DMS79 treated with DMSO at 0.1 percent for 48 hours (cell line): ENCODE data around the gene PKP4.

ENCODE experiments used
- DNase-seq: peaks from one replicate; lab custom pipeline; 2025; lab: John Stamatoyannopoulos, UW

PKP4 gene

DNA sequence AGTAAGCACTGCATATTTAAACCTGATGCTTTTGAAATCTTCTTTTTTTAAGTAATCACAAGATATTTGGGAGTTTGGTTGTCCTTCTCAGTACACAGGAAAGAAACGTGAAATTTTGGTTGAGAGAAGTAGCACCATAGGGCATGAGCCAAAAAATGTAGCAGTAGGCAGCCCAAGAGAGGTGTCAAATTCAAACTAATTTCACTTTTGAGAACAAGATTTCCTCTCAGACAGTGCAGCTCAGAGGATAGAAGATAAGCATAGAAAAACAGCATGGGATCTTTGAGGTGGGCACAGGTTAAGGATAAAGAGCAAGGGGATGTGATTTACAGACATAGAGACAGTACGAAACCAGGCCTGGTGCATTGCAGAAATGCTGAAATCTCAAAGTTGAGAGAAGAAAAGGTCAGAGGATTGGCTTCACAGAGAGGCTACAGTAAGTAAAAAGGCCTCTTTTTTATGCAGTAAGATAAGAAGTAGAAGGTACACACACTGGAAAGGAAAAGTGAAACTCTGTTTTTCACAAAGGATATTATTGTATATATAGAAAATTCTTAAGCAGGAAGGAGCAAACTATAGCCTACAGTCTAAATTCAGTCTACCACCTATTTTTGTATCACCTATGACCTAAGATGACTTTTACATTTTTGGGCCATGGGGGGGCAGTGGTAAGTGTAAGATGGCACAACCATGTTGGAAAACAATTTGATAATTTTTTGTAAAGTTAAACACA is 89.8 kb downstream of the PKP4 start:
- no peak for DNase-seq

DNA sequence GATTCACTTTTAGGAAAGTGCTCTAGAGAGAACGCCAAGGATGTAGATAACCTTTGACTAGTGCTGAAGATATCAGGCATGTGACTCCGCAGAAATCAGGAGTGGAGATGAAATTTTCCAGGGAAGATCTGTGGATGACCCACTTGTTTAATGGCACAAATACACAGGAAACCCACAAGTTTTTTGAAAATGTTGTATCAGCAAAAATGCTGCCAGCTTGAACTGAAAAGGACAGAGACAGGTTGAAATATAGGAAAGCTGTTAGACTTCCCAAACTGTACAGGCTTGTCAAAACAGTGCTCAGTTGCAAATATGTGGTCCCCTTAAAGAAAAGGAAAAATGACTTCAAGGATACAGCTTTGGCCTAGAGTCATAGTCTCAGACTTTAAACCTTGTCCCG is 96.5 kb downstream of the PKP4 start:
- no peak for DNase-seq

DNA sequence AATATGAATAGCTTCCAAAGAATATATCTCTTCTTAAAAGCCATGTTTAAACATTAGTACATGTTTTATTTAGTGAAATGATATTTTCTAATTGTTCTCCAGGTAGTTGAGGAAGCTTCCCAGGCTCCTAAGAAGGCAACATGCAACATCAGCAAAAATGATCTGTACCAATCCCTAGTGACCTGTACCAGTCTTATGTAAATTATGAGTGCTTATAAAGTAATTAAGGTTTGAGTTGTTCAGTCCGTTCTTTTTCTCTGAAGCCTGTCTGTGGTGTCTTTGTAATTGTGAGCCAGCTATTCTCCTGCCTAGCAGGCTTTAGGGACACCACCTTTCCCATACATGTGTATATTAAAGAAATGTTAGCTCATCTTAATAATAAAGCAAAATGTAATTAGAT is 98.2 kb downstream of the PKP4 start:
- DNase-seq: no peak

DNA sequence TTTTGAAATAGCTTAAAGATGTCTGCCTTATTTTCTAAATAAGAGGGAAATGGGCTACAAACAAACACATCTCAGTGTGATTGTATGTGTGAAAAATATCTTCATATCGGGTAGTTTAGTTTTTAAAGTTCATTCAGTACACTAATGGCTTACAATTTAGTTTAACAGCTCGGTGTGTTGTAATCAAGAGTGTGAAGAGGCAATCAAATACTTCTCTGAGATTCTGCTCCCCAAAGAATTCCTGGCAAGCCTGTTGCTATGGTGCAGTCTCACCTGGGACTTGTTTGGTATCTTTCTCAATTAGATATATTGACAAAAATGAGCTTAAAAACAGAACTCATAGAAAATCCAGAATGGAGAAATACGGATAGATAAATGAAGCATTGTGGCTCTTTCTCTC is 99.4 kb downstream of the PKP4 start:
- no peak for DNase-seq

DNA sequence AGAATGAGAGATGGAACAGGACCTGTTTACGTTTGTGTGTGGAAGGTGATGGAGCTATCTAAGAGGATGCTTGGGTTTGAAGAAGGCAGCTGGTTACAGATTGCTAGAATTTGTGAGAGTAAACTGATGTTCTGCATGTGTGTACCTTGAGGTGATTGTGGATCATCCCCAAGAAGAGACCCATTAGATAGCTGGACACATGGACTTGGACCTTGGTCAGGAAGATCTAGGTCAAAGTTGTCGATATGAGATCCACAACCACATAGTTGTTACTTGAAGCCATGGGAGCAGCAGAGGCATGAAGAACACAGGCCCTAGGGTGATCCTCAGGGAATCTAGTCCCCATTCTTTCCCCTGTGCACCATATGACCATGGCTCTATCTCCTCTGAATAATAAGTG is 101.0 kb downstream of the PKP4 start:
- no peak for DNase-seq

DNA sequence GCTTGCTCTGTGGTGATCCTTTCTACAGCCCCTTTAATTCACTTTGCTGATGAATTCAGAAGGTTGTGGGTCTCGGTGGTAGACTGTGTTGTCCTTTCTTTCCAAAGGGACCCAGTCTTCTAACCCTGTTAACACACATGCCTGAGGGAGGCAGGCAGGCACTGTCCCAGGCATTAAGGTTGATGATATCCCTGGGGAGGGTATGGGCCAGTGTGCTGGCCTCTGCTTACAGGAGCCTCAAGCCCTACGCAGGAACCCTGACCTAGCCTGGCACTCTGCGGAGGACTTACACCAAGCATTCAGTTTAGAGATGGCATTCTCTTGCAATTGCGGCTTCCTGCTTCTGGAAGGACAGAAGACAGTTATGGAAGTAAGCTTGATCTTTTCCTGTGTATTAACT is 102.5 kb downstream of the PKP4 start:
- DNase-seq: no peak

DNA sequence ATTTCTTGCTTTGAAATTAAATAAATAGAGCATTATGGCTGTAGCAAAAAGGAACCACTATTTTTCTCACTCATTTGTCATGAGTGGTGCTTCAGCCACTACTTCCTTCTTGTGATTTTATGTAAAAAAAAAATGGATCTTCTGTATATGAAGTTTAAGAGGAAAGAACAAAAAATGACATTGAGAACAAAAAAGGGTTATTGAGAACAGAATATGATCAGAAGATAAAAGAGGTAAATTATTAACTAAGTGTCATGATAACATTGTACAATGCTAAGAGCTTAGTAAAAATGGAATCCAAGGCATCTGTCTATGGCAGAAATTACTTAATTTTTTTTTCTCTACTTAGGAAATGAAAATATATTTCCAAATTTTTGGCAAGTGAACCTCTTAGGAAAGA is 103.5 kb downstream of the PKP4 start:
- no peak for DNase-seq

DNA sequence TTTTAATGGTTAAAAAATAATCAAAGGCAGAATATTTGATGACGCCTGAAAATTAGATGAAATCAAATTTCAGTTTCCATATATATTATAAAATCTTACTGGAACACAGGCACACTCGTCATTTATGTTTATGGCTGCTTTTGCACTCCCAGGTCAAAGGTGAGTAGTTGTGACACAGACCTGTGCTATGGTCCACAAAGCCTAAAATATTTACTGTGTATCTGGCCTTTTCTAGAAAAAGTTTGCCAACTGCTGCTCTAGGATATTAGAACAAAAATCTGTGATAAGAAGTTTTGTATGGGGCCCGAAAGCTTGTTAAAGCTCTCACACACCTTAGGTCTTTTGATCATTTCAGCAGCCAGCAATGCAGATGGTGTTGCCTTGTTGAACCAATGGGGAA is 104.3 kb downstream of the PKP4 start:
- no peak for DNase-seq

DNA sequence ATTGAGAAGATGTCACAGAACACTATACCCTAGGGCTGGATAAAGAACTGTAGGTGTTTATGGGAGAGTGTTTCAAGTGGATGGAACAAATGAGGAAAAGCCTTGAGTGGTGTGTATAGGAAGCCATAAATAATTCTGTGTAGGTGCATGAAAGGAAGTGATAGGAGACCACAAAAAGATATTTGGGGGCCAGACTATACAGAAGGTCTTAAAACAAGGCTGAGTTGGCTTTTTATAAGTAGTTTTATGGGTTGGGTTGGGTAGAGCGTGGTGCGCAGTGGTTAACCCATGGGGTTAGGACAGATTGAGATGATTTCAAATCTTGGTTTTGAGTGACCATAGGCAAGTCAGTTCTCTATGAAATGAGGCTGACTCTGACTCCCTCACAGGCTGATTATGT is 110.5 kb downstream of the PKP4 start:
- DNase-seq: no peak

DNA sequence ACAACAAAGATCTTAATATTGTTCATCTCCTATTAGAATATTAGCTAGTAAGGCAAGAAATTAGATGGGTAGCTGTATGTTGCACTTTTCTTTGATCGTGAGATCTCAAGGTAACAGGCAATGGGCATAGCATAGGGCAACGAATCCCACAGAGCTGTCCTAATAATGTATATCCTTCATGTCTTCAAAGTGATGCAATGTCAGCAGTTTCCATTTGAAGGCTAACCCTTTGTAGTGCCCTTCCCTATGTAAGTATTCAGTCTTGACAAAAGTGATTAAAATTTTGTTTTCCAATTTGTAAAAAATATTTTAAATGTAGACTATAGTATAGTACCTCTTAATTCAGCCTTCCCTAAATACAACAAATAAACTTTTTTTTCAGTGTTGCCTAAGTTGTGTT is 112.5 kb downstream of the PKP4 start:
- DNase-seq: no peak

DNA sequence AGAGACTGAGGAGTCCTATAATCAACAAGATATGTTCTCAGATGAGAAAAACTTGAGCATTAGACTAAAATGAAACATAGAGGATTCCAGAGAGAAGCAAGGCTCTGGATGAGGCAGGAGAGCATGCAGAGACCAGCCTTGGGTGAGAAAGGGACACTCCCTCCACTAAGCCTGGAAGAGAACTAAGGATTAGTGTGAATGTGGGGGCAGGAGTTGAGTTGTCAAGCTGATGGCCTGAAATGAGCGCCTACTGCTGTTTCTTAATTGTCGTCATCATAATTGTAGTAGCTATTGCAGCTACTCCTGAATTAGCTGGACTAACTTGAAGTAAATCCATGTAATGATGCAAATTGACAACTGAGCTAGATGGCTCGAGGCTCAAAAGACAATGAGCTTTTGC is 114.1 kb downstream of the PKP4 start:
- DNase-seq: no peak

DNA sequence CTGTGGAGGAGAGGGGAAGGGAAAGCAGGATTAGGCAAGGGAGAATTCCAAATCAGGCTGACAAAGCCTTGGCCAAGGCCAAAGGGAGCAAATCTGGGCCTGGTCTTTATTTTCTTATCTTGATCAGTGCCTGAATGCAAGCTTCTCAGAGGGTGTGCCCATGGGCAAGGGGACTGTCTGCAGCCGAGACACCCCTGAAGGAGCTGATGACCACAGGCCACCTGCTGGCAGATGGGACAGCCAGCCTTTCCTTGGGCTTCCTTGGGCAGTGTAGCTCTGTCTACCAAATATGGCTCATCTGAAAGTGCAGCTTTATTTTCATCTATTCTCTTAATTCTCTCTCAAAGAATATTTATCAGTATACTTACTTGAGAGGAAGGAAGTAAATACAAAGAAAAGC is 117.0 kb downstream of the PKP4 start:
- DNase-seq: no peak

DNA sequence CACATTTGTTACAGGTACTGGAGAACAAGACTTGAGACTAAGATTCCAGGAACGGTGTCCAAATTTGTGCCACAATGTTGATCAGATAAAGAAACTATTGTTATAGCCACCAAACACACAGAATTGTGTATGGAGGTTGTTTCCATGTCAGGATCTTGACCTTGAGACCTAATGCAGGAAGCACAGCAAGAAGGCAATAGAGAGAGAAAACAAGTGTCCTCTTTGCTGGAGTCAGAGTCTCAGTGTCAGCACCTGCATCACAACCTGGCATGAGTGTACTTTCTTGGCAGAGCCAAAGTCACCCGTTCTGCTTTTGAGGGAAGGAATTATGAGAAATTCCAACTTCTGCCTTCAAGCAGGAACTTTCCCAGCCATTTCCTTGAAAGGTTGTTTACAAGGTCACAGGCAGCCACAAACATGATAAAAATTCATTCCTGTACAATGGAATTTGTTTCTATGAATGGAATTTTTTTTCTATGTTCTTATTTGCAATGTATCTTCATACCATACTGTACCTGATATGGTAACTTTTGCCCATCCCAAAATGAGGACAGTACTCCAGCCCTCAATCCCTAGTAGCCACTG is 118.4 kb downstream of the PKP4 start:
- DNase-seq: no peak

DNA sequence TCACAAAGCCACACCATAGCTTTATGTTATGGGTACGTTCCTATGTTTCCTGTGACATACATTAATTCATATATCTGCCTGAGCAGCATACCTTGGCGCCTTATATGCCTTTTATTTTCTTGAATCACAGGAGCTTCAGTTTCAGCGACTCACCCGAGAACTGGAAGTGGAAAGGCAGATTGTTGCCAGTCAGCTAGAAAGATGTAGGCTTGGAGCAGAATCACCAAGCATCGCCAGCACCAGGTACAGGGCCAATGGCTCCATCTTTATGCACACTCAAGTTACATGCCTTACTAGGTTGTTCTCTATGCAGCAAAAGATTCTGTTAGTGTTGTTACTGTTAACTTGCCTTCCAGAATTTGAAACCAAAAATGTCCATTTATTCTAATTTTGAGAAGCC is 120.4 kb downstream of the PKP4 start:
- no peak for DNase-seq

DNA sequence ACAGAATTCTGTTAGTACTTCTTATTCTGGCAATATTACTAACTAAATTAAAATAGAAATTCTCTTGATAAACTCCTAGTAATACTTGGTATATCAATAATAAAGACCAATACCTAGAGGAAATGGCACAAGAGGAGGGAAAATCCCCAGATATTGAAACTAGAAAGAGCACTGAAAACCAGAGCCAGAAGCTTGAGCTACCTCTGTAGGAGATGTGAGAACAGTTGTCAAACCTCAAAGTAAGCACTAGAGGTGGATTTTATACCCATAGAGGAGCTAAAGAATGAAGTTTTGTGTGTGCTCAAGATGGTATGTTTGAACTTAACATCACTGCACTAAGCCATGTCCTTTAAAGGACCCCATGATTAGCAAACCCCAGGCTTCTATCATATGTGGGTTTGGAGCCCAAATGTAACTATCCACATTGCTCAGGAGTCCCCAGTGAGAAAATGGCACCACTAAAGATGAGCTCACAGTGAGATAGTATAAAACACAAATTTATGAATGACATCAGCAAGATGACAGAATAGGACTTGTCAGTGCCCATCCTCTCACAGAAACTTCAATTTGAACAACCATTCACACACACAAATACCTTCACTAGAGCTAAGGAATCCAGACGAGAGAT is 122.1 kb downstream of the PKP4 start:
- DNase-seq: no peak

DNA sequence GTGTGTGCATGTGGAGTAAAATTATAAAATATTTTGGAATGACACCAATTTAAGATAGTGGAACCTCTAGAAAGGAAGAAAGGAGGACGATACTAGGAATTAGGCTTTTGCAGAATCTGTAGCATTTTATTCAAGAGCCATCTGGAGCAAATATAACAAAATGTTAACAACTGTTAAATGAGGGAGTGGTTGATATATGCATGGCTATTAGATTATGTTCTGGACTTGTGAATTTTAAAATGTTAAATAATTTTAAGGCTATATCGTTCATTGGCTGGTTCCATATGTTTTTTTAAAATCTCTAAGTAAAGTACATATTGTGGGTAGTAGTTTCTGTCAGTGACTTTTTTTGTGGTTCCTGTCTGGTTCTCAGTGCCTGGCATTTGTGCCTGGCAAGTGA is 123.2 kb downstream of the PKP4 start:
- no peak for DNase-seq

DNA sequence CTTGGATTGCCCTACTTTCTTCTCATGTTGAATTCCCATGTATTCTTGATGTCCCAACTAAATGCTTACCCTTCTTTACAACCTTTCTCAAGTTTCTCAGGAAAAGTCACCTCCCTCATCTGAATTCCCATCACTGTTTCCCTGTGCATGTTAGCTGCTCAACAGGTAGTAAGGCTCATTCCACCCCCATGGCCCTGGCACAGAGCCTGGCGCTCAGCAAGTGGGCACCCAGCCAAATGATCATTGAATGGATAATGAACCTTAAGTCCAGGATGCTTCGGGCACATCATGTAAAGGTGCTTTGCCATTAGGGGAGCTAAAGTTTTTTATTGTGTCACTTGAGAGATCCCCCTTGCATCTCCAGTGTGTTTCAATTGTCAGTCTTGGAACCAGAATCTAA is 124.0 kb downstream of the PKP4 start:
- DNase-seq: no peak

DNA sequence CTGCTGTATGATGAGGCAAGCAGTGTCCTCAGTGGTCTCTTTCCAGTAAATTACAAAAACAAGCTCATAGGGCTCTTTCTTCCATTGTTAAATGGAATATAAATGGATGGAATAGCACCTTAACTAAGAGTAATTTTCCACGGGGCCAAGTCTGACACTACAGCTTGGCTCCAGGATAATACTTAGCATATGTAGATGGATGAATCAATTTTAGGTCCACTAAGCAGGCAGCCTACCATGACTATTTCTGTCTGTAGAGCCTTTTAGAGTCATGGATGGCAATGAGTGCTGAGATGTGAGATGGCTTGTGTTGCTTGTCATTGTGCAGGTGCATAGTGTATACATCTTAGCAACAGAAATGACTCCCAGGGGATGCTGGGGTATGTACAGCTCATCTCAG is 125.9 kb downstream of the PKP4 start:
- no peak for DNase-seq

DNA sequence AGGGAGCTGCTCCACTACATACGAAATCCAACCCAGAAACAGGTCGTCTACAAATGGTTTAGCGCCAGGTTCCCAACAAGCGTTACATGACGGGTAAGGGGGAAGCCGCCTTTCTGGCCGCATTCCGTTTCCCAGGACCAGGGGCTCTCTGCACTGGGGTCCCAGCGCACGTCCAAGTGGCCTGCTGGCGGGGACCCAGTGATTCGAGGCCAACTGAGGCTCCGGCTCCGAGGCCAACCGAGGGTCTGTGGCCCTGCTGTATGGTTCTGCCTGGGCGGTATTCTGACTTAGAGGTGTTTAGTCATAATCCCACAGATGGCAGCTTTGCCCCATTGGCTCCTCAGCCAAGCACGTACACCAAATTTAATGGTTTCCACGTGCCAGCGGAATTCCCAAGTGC is 127.2 kb downstream of the PKP4 start:
- no peak for DNase-seq

DNA sequence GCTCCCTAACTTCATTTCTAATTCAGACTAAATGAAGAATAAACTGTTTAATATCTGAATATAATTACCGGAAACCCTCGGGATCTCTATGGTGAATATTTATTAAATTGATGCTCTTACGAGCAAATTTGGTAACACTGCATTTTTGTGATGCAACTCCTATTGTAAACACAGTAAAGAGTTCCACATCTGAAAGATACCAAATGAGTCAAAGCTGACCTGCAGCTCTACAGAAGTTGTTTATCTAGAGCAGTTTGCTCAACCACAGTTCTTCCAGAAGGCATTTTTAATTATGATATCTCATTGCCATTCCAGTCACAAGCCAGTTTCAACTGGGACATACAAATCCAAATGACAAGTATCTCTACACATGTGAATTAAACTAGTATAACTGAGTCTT is 129.7 kb downstream of the PKP4 start:
- DNase-seq: no peak

DNA sequence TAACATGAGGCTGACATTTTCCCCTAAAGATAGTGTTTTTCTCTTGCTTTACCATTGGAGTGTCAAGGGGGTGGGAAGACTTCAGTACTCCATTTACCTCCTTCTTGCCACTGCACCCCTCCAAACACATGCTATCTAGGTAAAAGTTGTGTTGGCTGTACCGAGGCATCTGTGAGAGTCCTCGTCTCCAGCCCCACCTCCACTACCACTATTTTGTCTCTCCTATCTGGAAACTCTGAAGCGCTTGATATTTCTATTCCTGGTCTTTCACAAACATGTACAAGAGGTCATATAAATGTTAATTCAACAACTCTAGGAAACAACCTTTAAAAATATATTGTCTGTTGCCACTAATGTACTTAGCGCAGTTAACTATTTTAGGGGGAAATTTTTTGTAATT is 132.6 kb downstream of the PKP4 start:
- no peak for DNase-seq

DNA sequence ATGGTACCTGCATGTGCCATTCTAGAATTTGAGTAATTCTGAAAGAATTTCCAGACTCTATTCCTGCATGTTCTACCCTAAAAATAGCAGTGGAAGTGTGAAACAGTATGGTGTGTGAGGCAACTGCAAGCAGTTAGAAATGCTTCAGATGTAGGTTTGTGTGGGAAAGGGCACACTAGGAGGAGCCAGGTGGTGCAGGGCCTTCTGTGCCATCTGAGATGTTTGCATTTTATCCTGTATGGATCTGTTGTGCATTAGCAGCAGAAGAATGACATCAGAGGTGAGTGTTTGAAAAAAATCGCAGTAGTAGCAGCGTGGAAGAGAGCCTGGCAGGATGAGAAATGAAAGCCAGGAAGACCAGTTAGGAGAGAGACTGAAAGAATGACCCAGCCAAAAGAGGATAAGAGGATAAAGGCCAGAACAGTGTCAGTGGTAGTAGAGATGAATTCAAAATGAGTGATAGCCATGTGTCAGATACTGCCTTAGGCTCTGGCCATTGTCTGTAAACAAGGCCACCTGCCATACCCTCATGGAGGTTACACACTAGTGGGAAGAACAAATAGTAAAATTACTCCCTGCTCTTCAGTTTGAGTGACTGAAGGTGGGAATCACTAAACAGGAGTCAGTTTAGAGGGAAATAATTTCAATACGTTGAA is 142.2 kb downstream of the PKP4 start:
- DNase-seq: no peak

DNA sequence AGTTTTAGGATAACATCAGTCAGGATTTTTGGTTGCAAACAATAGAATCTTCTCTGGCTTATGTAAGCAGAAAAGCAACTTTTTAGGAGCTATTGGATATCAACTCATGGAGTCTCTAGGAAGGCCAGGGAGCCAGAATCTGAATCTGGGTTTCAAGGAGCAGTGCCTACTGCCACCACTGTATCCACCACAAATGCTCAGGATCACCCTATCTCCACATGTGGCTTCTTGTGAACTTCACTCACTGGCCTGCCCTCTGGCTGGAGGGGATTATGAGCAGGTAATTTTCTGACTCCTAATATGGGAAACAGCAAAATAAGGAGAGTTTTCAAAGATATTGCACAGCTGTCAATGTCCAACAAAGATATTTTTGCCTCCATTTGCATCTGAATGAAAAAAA is 142.9 kb downstream of the PKP4 start:
- no peak for DNase-seq
